HG03139 (cell line): ENCODE results near the gene CPEB1.

Experiments
- ATAC-seq: cut with Tn5 transposase; IDR thresholded peaks from one replicate; pipeline ENCODE4 v1.9.1; 2021; ENCODE audit not compliant: unreplicated experiment

CPEB1 gene

GRCh38 chr15:82647045-82647834 lies at the start of gene CPEB1:
TSS of gene CPEB1 (minus strand) at chr15:82647363. CDS start at chr15:82628459, 18,904 bp downstream.
- no peak for ATAC-seq

GRCh38 chr15:82692171-82692570 lies 45.0 kb upstream of the CPEB1 start:
- no peak for ATAC-seq

GRCh38 chr15:82689147-82689546 lies 42.0 kb upstream of the CPEB1 start:
- ATAC-seq = no peak

- no peak for ATAC-seq
Measured at GRCh38 chr15:82688691-82689090, 41.5 kb upstream of the CPEB1 start.

GRCh38 chr15:82681371-82681770 lies 34.2 kb upstream of the CPEB1 start:
- ATAC-seq = no peak

GRCh38 chr15:82680200-82681102 lies 33.3 kb upstream of the CPEB1 start:
- peak; percentile 84 for ATAC-seq

GRCh38 chr15:82679626-82680199 lies 32.5 kb upstream of the CPEB1 start:
- no peak for ATAC-seq

- no peak for ATAC-seq
Measured at GRCh38 chr15:82677720-82678323, 30.7 kb upstream of the CPEB1 start.

- no peak for ATAC-seq
Measured at GRCh38 chr15:82674873-82675272, 27.7 kb upstream of the CPEB1 start.

- ATAC-seq = no peak
Measured at GRCh38 chr15:82670699-82671098, 23.5 kb upstream of the CPEB1 start.

GRCh38 chr15:82666606-82667005 lies 19.4 kb upstream of the CPEB1 start:
- ATAC-seq = no peak

- ATAC-seq = no peak
Measured at GRCh38 chr15:82664021-82664420, 16.9 kb upstream of the CPEB1 start.

GRCh38 chr15:82663186-82663600 lies 16.0 kb upstream of the CPEB1 start:
- ATAC-seq = no peak

- no peak for ATAC-seq
Measured at GRCh38 chr15:82662641-82663040, 15.5 kb upstream of the CPEB1 start.

GRCh38 chr15:82660378-82660777 lies 13.2 kb upstream of the CPEB1 start:
- no peak for ATAC-seq

- no peak for ATAC-seq
Measured at GRCh38 chr15:82656641-82657266, 9.6 kb upstream of the CPEB1 start.

GRCh38 chr15:82655606-82656005 lies 8.4 kb upstream of the CPEB1 start:
- ATAC-seq = no peak

GRCh38 chr15:82653483-82654168 lies 6.5 kb upstream of the CPEB1 start:
- ATAC-seq = no peak

GRCh38 chr15:82651708-82652107 lies 4.5 kb upstream of the CPEB1 start:
- no peak for ATAC-seq

GRCh38 chr15:82650046-82650670 lies 3.0 kb upstream of the CPEB1 start:
- no peak for ATAC-seq
